Uterus (tissue), 2 donors: Measurements from ENCODE around the gene MASP1.

ENCODE experiments used
- CTCF ChIP-seq, 4 experiments: fragments of 200-600 bp in 2 of 4; fragments of 450-650 bp in 2 of 4; sonication (generic) in 2 of 4; IDR thresholded peaks; one replicate each; pipeline ENCODE4 v1.5.1; 2016 to 2019; ENCODE audit warnings: antibody characterized with exemption in 4 of 4, mild to moderate bottlenecking in 2 of 4, moderate library complexity in 1 of 4
- POLR2A ChIP-seq, 2 donors: fragments of 450-650 bp; IDR thresholded peaks; one replicate each; pipeline ENCODE4 v1.6.1; 2016; ENCODE audit warnings: antibody characterized with exemption in 2 of 2, mild to moderate bottlenecking in 1 of 2, moderate library complexity in 1 of 2

GRCh38 chr3:187196573-187197334 is 94.8 kb downstream of the MASP1 start:
- TF ChIP-seq CTCF (IDR thresholded peaks at IDR 0.05) (no peak), POLR2A (IDR thresholded peaks at IDR 0.05) (no peak)
